GM23338 (cell line): Measurements from ENCODE around the gene UBE2G1. TPM values are rescaled to one million over a fixed set of nuclear protein-coding genes. Genes with fewer than 3 reads are reported as not detected.
A peak's percentile ranks its signal among the peaks of the same experiment; 100 is the strongest.

Source experiments
- ATAC-seq: fragments of 200-7000 bp; cut with Tn5 transposase; 3 replicates; pipeline ENCODE4 v1.9.1; 2020
- DNase-seq: peaks from one replicate; pipeline ENCODE4 v3.0.0-alpha.2; 2015; ENCODE audit warnings: low spot score
- H2AFZ ChIP-seq: fragments of 200-600 bp; sonication (generic); 2 replicates; pipeline ENCODE4 v1.8.0; 2016; ENCODE audit warnings: antibody characterized with exemption, mild to moderate bottlenecking, moderate library complexity
- H3F3A ChIP-seq: fragments of 200-600 bp; sonication (generic); replicated peaks from 2 replicates; pipeline ENCODE4 v1.8.0; 2017; ENCODE audit warnings: antibody characterized with exemption, mixed run types, low read depth
- H3K27ac ChIP-seq: fragments of 200-600 bp; sonication (generic); 2 replicates; pipeline ENCODE4 v1.6.1; 2016; ENCODE audit warnings: low read depth
- H3K27me3 ChIP-seq: fragments of 200-600 bp; sonication (generic); 2 replicates; pipeline ENCODE4 v1.8.0; 2016; ENCODE audit warnings: mild to moderate bottlenecking, mixed run types, moderate library complexity; ENCODE audit not compliant: insufficient read depth
- H3K36me3 ChIP-seq: fragments of 200-600 bp; sonication (generic); 2 replicates; pipeline ENCODE4 v1.8.0; 2016; ENCODE audit warnings: mild to moderate bottlenecking; ENCODE audit not compliant: insufficient read depth
- H3K4me1 ChIP-seq: fragments of 200-600 bp; sonication (generic); 2 replicates; pipeline ENCODE4 v1.8.0; 2016; ENCODE audit warnings: mild to moderate bottlenecking, moderate library complexity; ENCODE audit not compliant: insufficient read depth
- H3K4me2 ChIP-seq: fragments of 200-600 bp; sonication (generic); 2 replicates; pipeline ENCODE4 v1.7.1; 2017; ENCODE audit warnings: mixed run types
- H3K4me3 ChIP-seq: fragments of 200-600 bp; sonication (generic); 2 replicates; pipeline ENCODE4 v1.6.1; 2016; ENCODE audit warnings: mixed run types
- H3K79me2 ChIP-seq: fragments of 200-600 bp; sonication (generic); replicated peaks from 2 replicates; pipeline ENCODE4 v1.8.0; 2017; ENCODE audit warnings: mild to moderate bottlenecking; ENCODE audit not compliant: insufficient read depth
- H3K9me2 ChIP-seq: fragments of 200-600 bp; sonication (generic); 2 replicates; pipeline ENCODE4 v1.8.0; 2017; ENCODE audit not compliant: insufficient read depth
- H4K20me1 ChIP-seq: fragments of 200-600 bp; sonication (generic); replicated peaks from 2 replicates; pipeline ENCODE4 v1.8.0; 2017; ENCODE audit warnings: mild to moderate bottlenecking; ENCODE audit not compliant: insufficient read depth
- H3K27ac Mint-ChIP-seq: 2 replicates; pipeline ENCODE4 v1.8.0; 2020; ENCODE audit warnings: inconsistent platforms, mild to moderate bottlenecking, moderate library complexity, mixed read lengths
- H3K27me3 Mint-ChIP-seq: 3 replicates; pipeline ENCODE4 v1.8.0; 2022; ENCODE audit warnings: low read depth, mild to moderate bottlenecking, moderate library complexity, mixed read lengths, inconsistent platforms; ENCODE audit not compliant: insufficient read depth, poor library complexity
- H3K36me3 Mint-ChIP-seq: 3 replicates; pipeline ENCODE4 v1.8.0; 2021; ENCODE audit warnings: low read depth, mild to moderate bottlenecking, inconsistent platforms, moderate library complexity, mixed read lengths
- H3K4me1 Mint-ChIP-seq: 3 replicates; pipeline ENCODE4 v1.8.0; 2020; ENCODE audit warnings: mild to moderate bottlenecking, inconsistent platforms, mixed read lengths
- H3K4me3 Mint-ChIP-seq: 3 replicates; pipeline ENCODE4 v1.8.0; 2021; ENCODE audit warnings: moderate library complexity, mild to moderate bottlenecking, inconsistent platforms, mixed read lengths
- H3K9me3 Mint-ChIP-seq: 3 replicates; pipeline ENCODE4 v1.8.0; 2020; ENCODE audit warnings: moderate library complexity, mild to moderate bottlenecking, inconsistent platforms, mixed read lengths
- CREB1 ChIP-seq: fragments of 250-450 bp; sonication (Bioruptor Pico); IDR thresholded peaks from 2 replicates; pipeline ENCODE4 v1.5.0; 2020; ENCODE audit warnings: low read depth, mild to moderate bottlenecking, moderate library complexity
- EZH2 ChIP-seq: fragments of 200-600 bp; sonication (generic); IDR thresholded peaks from one replicate; pipeline ENCODE4 v1.8.0; 2017; ENCODE audit warnings: antibody characterized with exemption, mild to moderate bottlenecking, low read depth; ENCODE audit not compliant: unreplicated experiment
- EZH2phosphoT487 ChIP-seq: fragments of 200-600 bp; sonication (generic); IDR thresholded peaks from one replicate; pipeline ENCODE4 v1.8.1; 2018; ENCODE audit warnings: antibody characterized with exemption; ENCODE audit not compliant: unreplicated experiment
- NANOG ChIP-seq: IDR thresholded peaks from 2 replicates; pipeline ENCODE4 v1.6.1; 2016; ENCODE audit warnings: antibody characterized with exemption, borderline replicate concordance
- POLR2AphosphoS5 ChIP-seq: IDR thresholded peaks from 2 replicates; pipeline ENCODE4 v1.6.1; 2016; ENCODE audit warnings: antibody characterized with exemption, low read depth
- STAT1 ChIP-seq: IDR thresholded peaks from one replicate; pipeline ENCODE4 v1.6.1; 2016; ENCODE audit warnings: antibody characterized with exemption; ENCODE audit not compliant: unreplicated experiment
- ZNF114 ChIP-seq: fragments of 250-450 bp; sonication (Bioruptor Pico); IDR thresholded peaks from 2 replicates; pipeline ENCODE4 v1.5.0; 2020; ENCODE audit warnings: mild to moderate bottlenecking, moderate library complexity
- ZNF331 ChIP-seq: fragments of 250-450 bp; sonication (Bioruptor Pico); IDR thresholded peaks from 2 replicates; pipeline ENCODE4 v1.5.0; 2020; ENCODE audit warnings: low read depth, mild to moderate bottlenecking, moderate library complexity
- polyA plus RNA-seq: library from polyadenylated mRNA; unstranded; fragments of >200 nt; fragmentation: Nextera tagmentation; extraction: Ambion mirVana; gene quantifications from 2 replicates; pipeline ENCODE4 v1.2.1, GENCODE V29; 2016
- total RNA-seq: library from RNA; depleted of rRNA; stranded (reverse); fragments of >200 nt; shearing (Covaris generic); gene quantifications from 2 replicates; pipeline ENCODE4 v1.2.3, GENCODE V29; 2014
- TF ChIP-seq, protein P1 (sequence below): IDR thresholded peaks from one replicate; pipeline ENCODE4 v1.6.1; 2018; ENCODE audit warnings: antibody characterized with exemption; ENCODE audit not compliant: unreplicated experiment
- TF ChIP-seq, protein P2 (sequence below): fragments of 250-450 bp; sonication (Bioruptor Pico); IDR thresholded peaks from 2 replicates; pipeline ENCODE4 v1.5.0; 2020; ENCODE audit warnings: mild to moderate bottlenecking, moderate library complexity
- TF ChIP-seq, protein P3 (sequence below), 2 experiments: fragments of 200-600 bp in 1 of 2; sonication (generic) in 1 of 2; conservative IDR thresholded peaks; 2 replicates each; pipeline versions ENCODE4 v1.5.1 to v1.6.1; 2016 to 2017; ENCODE audit warnings: antibody characterized with exemption in 2 of 2, low read depth in 2 of 2, mild to moderate bottlenecking in 2 of 2, moderate library complexity in 1 of 2

The UBE2G1 gene
- total and polyA plus RNA-seq, 2 experiments from 2014 or later = 71.9 to 145 TPM

DNA sequence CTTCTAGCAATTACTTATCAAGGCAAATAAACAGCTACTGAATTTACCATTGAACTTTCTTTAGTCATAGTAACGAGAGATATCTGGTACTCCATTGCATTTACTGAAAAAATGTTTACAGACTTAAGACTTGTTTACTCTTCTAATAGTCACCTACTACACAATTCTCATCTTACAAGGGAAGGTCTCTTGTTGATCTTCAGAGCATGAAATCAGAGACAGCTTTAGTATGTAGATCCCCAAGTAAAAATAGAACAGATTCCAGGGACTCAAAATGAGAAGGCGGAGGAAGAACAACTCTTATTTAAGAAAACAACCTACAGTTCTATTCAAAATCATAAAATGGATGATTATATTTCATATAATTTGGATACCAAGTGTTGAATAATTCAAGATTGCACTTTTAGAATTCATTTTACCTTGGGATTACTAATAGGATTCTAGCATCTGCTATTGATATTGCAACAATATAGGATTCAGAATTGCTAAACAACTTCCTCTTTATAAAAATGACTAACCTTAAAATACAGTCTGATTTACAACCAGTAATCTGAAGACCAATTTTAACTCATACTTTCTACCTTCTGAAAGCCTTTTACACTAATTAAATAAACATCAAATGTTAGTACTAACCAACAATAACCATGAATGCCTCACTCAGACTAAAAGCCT, 20.8 kb downstream of the UBE2G1 start:
- Mint-ChIP-seq H3K4me1 (peaks cover 10% of the 10 kb centered on the region; the same call in 2 of the 3 replicates), H3K9me3 (no peaks in the 10 kb centered on the region), H3K4me3 (no peak overlapping the region), H3K27me3 (peaks cover 4% of the 10 kb centered on the region), H3K27ac (peak overlapping the region; percentile 31; the same call in 1 of the 2 replicates), H3K36me3 (no peaks in the 10 kb centered on the region; the same call in 2 of the 3 replicates)
- peaks cover 31% of the 10 kb centered on the region for H3K4me1 ChIP-seq
- no peaks in the 10 kb centered on the region for H3K36me3 ChIP-seq
- no peaks in the 10 kb centered on the region for H3K27me3 ChIP-seq
- H3K9me2 ChIP-seq = no peaks in the 10 kb centered on the region
- H3K4me2 ChIP-seq = peak overlapping the region; percentile 41
- peaks cover 95% of the 10 kb centered on the region for H4K20me1 ChIP-seq
- no peak for DNase-seq
- no peak overlapping the region for H3K4me3 ChIP-seq
- peaks cover 100% of the 10 kb centered on the region for H3K79me2 ChIP-seq
- no peak for ATAC-seq
- H3F3A ChIP-seq = 0 out of 2 replicates have a peak, but pooled peaks cover 13% of the 10 kb centered on the region
- TF ChIP-seq, protein P1, sequence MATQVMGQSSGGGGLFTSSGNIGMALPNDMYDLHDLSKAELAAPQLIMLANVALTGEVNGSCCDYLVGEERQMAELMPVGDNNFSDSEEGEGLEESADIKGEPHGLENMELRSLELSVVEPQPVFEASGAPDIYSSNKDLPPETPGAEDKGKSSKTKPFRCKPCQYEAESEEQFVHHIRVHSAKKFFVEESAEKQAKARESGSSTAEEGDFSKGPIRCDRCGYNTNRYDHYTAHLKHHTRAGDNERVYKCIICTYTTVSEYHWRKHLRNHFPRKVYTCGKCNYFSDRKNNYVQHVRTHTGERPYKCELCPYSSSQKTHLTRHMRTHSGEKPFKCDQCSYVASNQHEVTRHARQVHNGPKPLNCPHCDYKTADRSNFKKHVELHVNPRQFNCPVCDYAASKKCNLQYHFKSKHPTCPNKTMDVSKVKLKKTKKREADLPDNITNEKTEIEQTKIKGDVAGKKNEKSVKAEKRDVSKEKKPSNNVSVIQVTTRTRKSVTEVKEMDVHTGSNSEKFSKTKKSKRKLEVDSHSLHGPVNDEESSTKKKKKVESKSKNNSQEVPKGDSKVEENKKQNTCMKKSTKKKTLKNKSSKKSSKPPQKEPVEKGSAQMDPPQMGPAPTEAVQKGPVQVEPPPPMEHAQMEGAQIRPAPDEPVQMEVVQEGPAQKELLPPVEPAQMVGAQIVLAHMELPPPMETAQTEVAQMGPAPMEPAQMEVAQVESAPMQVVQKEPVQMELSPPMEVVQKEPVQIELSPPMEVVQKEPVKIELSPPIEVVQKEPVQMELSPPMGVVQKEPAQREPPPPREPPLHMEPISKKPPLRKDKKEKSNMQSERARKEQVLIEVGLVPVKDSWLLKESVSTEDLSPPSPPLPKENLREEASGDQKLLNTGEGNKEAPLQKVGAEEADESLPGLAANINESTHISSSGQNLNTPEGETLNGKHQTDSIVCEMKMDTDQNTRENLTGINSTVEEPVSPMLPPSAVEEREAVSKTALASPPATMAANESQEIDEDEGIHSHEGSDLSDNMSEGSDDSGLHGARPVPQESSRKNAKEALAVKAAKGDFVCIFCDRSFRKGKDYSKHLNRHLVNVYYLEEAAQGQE = no peak
- TF ChIP-seq EZH2 (no peak), STAT1 (no peak), EZH2phosphoT487 (no peak), NANOG (no peak), ZNF114 (no peak), POLR2AphosphoS5 (no peak), CREB1 (CRISPR knock-in tag) (no peak), ZNF331 (CRISPR knock-in tag) (no peak)
- TF ChIP-seq, protein P2, sequence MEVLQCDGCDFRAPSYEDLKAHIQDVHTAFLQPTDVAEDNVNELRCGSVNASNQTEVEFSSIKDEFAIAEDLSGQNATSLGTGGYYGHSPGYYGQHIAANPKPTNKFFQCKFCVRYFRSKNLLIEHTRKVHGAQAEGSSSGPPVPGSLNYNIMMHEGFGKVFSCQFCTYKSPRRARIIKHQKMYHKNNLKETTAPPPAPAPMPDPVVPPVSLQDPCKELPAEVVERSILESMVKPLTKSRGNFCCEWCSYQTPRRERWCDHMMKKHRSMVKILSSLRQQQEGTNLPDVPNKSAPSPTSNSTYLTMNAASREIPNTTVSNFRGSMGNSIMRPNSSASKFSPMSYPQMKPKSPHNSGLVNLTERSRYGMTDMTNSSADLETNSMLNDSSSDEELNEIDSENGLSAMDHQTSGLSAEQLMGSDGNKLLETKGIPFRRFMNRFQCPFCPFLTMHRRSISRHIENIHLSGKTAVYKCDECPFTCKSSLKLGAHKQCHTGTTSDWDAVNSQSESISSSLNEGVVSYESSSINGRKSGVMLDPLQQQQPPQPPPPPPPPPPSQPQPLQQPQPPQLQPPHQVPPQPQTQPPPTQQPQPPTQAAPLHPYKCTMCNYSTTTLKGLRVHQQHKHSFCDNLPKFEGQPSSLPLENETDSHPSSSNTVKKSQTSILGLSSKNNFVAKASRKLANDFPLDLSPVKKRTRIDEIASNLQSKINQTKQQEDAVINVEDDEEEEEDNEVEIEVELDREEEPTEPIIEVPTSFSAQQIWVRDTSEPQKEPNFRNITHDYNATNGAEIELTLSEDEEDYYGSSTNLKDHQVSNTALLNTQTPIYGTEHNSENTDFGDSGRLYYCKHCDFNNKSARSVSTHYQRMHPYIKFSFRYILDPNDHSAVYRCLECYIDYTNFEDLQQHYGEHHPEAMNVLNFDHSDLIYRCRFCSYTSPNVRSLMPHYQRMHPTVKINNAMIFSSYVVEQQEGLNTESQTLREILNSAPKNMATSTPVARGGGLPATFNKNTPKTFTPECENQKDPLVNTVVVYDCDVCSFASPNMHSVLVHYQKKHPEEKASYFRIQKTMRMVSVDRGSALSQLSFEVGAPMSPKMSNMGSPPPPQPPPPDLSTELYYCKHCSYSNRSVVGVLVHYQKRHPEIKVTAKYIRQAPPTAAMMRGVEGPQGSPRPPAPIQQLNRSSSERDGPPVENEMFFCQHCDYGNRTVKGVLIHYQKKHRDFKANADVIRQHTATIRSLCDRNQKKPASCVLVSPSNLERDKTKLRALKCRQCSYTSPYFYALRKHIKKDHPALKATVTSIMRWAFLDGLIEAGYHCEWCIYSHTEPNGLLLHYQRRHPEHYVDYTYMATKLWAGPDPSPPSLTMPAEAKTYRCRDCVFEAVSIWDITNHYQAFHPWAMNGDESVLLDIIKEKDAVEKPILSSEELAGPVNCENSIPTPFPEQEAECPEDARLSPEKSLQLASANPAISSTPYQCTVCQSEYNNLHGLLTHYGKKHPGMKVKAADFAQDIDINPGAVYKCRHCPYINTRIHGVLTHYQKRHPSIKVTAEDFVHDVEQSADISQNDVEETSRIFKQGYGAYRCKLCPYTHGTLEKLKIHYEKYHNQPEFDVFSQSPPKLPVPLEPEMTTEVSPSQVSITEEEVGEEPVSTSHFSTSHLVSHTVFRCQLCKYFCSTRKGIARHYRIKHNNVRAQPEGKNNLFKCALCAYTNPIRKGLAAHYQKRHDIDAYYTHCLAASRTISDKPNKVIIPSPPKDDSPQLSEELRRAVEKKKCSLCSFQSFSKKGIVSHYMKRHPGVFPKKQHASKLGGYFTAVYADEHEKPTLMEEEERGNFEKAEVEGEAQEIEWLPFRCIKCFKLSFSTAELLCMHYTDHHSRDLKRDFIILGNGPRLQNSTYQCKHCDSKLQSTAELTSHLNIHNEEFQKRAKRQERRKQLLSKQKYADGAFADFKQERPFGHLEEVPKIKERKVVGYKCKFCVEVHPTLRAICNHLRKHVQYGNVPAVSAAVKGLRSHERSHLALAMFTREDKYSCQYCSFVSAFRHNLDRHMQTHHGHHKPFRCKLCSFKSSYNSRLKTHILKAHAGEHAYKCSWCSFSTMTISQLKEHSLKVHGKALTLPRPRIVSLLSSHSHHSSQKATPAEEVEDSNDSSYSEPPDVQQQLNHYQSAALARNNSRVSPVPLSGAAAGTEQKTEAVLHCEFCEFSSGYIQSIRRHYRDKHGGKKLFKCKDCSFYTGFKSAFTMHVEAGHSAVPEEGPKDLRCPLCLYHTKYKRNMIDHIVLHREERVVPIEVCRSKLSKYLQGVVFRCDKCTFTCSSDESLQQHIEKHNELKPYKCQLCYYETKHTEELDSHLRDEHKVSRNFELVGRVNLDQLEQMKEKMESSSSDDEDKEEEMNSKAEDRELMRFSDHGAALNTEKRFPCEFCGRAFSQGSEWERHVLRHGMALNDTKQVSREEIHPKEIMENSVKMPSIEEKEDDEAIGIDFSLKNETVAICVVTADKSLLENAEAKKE (CRISPR knock-in tag) = no peak
- TF ChIP-seq, protein P3, sequence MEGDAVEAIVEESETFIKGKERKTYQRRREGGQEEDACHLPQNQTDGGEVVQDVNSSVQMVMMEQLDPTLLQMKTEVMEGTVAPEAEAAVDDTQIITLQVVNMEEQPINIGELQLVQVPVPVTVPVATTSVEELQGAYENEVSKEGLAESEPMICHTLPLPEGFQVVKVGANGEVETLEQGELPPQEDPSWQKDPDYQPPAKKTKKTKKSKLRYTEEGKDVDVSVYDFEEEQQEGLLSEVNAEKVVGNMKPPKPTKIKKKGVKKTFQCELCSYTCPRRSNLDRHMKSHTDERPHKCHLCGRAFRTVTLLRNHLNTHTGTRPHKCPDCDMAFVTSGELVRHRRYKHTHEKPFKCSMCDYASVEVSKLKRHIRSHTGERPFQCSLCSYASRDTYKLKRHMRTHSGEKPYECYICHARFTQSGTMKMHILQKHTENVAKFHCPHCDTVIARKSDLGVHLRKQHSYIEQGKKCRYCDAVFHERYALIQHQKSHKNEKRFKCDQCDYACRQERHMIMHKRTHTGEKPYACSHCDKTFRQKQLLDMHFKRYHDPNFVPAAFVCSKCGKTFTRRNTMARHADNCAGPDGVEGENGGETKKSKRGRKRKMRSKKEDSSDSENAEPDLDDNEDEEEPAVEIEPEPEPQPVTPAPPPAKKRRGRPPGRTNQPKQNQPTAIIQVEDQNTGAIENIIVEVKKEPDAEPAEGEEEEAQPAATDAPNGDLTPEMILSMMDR (conservative IDR thresholded peaks at IDR 0.05; ENCODE audit: low read depth in 2 of 2) = no peak
- no peak overlapping the region for H2AFZ ChIP-seq
- H3K27ac ChIP-seq = peak overlapping the region; percentile 57
